ENCODE data around the gene ASS1.

The ASS1 gene

DNA sequence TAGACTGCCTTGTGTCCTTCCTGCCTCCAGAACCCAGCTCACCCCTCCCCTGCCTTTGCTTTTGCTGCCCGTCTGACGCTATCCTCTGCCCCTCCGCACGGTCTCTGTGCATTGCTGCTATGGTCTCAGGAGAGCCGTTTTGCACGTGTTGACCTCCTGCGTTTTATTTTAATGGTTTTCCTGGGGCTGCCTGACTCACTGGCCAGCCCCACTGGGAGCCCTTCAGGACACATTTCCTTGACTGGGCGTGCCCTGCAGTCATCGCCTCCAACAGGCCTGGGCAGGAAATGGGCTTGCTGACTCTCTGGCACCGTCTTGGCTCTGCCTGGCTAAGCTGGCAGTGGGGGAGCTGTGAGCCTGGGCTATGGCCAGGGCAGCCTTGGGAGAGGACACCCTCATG lies 17.9 kb upstream of the ASS1 start:
- TF ChIP-seq, protein P1, sequence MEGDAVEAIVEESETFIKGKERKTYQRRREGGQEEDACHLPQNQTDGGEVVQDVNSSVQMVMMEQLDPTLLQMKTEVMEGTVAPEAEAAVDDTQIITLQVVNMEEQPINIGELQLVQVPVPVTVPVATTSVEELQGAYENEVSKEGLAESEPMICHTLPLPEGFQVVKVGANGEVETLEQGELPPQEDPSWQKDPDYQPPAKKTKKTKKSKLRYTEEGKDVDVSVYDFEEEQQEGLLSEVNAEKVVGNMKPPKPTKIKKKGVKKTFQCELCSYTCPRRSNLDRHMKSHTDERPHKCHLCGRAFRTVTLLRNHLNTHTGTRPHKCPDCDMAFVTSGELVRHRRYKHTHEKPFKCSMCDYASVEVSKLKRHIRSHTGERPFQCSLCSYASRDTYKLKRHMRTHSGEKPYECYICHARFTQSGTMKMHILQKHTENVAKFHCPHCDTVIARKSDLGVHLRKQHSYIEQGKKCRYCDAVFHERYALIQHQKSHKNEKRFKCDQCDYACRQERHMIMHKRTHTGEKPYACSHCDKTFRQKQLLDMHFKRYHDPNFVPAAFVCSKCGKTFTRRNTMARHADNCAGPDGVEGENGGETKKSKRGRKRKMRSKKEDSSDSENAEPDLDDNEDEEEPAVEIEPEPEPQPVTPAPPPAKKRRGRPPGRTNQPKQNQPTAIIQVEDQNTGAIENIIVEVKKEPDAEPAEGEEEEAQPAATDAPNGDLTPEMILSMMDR (conservative IDR thresholded peaks at IDR 0.05): no peak

DNA sequence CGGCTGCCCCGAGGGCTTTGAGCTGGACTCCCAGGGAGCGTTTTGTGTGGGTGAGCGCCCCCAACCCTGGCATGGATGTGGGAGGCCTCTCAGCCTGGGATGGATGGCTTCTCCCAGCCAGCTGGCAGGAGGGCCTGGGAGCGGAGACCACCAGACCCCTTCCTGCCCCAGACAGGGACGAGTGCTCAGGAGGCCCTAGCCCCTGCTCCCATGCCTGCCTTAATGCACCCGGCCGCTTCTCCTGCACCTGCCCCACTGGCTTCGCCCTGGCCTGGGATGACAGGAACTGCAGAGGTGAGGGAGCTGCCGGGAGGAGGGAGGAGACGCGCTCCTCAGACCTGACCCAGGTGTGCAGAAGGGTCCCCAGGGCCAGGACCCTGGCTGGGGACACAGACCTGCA lies 17.4 kb upstream of the ASS1 start:
- TF ChIP-seq, protein P1 (conservative IDR thresholded peaks at IDR 0.05): no peak
- no peak overlapping the region for H3K27ac ChIP-seq

More for the DNA sequence above, 17.9 kb upstream of the ASS1 start:
- H3K27ac ChIP-seq: no peak overlapping the region

DNA sequence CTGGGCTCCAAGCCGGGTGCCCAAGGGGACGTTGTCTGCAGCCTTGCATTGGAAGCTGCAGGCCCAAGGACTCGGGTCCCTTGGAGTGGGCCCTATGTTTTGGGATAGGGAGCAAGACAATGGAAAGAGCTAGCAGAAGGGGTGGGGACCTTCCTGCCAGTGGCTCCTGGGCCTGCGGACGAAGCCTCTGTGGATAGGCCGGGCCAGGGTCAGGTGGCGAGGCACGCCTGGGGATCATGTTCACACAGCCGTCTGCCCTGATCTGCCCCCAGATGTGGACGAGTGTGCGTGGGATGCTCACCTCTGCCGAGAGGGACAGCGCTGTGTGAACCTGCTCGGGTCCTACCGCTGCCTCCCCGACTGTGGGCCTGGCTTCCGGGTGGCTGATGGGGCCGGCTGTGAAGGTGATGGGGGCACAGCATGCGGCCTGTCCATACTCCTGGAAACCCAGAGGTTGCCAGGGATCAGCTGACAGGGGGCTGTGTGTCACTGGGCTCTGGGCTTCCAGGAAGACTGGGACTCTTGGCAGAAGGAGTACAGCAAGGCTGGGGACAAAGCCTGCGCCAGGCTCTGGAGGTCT lies 16.6 kb upstream of the ASS1 start:
- H3K27ac ChIP-seq: no peak overlapping the region
- TF ChIP-seq, protein P1 (conservative IDR thresholded peaks at IDR 0.05): no peak

DNA sequence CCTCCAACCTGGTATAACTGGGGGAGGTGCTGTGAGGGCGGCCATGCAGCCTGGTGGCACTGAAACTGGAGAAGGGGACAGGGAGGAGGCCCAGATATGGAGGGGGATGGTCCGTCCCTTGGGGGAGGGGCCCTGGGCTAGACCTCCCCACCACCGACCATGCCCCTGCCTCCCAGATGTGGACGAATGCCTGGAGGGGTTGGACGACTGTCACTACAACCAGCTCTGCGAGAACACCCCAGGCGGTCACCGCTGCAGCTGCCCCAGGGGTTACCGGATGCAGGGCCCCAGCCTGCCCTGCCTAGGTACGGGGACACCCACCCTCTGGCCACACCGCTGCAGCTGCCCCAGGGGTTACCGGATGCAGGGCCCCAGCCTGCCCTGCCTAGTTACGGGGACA lies 15.4 kb upstream of the ASS1 start:
- no peak overlapping the region for H3K27ac ChIP-seq
- TF ChIP-seq, protein P1 (conservative IDR thresholded peaks at IDR 0.05): no peak

DNA sequence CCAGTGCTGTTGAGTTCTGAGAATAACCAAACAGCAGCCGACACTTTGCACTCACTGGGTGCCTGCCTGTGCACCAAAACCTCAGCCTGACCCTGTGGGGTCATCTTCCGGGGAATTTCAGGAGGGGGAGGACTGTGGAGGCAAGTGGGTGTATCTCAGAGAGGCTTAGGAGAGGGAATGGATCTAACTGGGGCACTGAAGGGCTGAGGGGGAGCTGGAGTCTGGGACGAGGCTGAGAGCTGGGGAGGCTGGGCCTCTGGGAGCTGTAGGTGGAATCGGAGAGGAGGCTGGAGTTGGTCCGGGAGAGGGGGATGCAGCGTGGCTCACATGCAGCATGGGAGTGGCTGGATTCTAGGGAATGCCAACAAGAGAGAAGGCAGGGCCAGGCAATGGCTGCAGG lies 14.9 kb upstream of the ASS1 start:
- no peak overlapping the region for H3K27ac ChIP-seq
- TF ChIP-seq, protein P1 (conservative IDR thresholded peaks at IDR 0.05): no peak

DNA sequence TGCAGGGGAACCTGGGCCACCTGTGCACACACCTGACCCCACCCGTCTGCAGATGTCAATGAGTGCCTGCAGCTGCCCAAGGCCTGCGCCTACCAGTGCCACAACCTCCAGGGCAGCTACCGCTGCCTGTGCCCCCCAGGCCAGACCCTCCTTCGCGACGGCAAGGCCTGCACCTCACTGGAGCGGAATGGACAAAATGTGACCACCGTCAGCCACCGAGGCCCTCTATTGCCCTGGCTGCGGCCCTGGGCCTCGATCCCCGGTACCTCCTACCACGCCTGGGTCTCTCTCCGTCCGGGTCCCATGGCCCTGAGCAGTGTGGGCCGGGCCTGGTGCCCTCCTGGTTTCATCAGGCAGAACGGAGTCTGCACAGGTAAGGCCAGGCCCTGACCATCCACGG lies 14.5 kb upstream of the ASS1 start:
- TF ChIP-seq, protein P1 (conservative IDR thresholded peaks at IDR 0.05): no peak
- H3K27ac ChIP-seq: no peak overlapping the region

DNA sequence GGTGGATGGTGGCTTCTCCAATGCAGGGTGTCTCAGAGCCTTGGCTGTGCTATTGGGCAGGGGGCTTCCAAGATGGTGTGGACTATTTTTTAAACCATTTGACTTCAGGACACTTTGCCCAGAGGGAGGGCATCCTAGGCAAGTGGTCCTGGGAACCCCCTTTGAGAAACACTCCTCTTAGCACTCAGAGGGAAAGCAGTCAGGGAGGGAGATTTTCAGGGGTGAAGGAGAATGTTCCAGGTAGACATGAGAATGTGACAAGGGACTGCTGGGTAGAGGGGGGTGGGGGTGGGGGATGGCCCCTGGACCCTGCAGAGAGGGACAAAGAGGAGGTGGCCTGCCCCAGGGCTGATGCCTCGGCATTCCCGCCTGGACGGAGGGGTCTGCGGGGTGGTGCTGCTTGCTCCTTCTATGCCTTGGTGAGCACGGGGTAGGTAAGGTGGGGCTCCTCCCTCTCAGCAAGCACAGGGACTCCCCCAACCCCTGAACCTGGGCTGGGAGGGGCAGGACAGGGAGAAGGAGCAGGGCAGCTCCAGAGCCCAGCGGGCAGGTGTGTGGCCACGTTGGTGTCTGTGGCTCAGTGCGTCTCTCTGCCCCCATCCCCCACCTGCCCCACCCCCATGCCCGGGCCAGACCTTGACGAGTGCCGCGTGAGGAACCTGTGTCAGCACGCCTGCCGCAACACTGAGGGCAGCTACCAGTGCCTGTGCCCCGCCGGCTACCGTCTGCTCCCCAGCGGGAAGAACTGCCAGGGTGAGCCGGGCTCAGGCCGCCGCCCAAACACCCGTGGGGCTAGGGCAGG lies 13.8 kb upstream of the ASS1 start:
- TF ChIP-seq, protein P1 (conservative IDR thresholded peaks at IDR 0.05): no peak
- no peak overlapping the region for H3K27ac ChIP-seq

All from VCaP (cell line).